ENCODE measurements around the gene KRT33A. TPM values are rescaled to one million over a fixed set of nuclear protein-coding genes. Genes with fewer than 3 reads are reported as not detected.

KRT33A gene
- total and polyA plus RNA-seq, 8 donors, result not detected

- H3K27me3 ChIP-seq, result peaks cover 0 to 5% of the 10 kb centered on the region in 2 donors
- DNase-seq (no peak), ATAC-seq (no peak)
- intact Hi-C loops (cut with DNase I), result no loop called here
- no peaks in the 10 kb centered on the region for H3K9me3 ChIP-seq
- no peaks in the 10 kb centered on the region for H3K4me1 ChIP-seq
- TF ChIP-seq, protein P1, sequence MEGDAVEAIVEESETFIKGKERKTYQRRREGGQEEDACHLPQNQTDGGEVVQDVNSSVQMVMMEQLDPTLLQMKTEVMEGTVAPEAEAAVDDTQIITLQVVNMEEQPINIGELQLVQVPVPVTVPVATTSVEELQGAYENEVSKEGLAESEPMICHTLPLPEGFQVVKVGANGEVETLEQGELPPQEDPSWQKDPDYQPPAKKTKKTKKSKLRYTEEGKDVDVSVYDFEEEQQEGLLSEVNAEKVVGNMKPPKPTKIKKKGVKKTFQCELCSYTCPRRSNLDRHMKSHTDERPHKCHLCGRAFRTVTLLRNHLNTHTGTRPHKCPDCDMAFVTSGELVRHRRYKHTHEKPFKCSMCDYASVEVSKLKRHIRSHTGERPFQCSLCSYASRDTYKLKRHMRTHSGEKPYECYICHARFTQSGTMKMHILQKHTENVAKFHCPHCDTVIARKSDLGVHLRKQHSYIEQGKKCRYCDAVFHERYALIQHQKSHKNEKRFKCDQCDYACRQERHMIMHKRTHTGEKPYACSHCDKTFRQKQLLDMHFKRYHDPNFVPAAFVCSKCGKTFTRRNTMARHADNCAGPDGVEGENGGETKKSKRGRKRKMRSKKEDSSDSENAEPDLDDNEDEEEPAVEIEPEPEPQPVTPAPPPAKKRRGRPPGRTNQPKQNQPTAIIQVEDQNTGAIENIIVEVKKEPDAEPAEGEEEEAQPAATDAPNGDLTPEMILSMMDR (IDR thresholded peaks at IDR 0.05), result no peak
- no peaks in the 10 kb centered on the region for H3K36me3 ChIP-seq
- H3K27ac ChIP-seq, result no peak overlapping the region
- no peak overlapping the region for H3K4me3 ChIP-seq
These were observed 26.9 kb upstream of the KRT33A start for GRCh38 chr17:41377546-41377945.

- no peaks in the 10 kb centered on the region for H3K4me1 ChIP-seq
- H3K9me3 ChIP-seq, result no peaks in the 10 kb centered on the region
- no peak for ATAC-seq
- DNase-seq, result no peak
- TF ChIP-seq, protein P1 (IDR thresholded peaks at IDR 0.05), result no peak
- H3K4me3 ChIP-seq, result no peak within 1 kb of the TSS
- no peaks in the 10 kb centered on the region for H3K36me3 ChIP-seq
- peaks cover 0 to 11% of the 10 kb centered on the region in 2 donors for H3K27me3 ChIP-seq
- intact Hi-C loops (cut with DNase I), result no loop called here
- H3K27ac ChIP-seq, result no peak within 1 kb of the TSS
These were observed 19.1 kb upstream of the KRT33A start, which contains the start of gene KRT33B for GRCh38 chr17:41369713-41370112. TSS of gene KRT33B (minus strand) at chr17:41369813. CDS start at chr17:41369750, 63 bp downstream.

DNA sequence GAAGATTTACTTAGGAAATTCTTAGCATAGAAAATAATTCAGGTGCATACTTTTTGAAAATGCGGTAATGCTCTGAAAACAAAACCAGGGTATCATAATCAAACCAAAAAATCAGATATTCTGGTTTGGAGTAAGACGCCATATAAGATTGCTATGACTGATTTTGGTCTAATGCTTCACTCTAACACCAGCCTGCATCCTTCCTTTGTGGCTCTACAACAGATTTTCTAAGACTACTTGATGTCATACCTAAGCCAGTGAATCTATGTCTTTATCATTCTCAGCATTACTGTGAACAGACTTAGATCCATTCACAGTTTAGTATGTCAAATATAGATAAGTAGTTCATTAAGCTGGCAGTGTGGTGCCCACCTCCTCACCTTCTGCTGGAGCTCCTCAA, 18.4 kb upstream of the KRT33A start:
- no peaks in the 10 kb centered on the region for H3K4me1 ChIP-seq
- no peak overlapping the region for H3K4me3 ChIP-seq
- no peaks in the 10 kb centered on the region for H3K36me3 ChIP-seq
- H3K27me3 ChIP-seq, result peaks cover 0 to 11% of the 10 kb centered on the region in 2 donors
- no peak for ATAC-seq
- TF ChIP-seq, protein P1 (IDR thresholded peaks at IDR 0.05), result no peak
- DNase-seq, result no peak
- H3K9me3 ChIP-seq, result no peaks in the 10 kb centered on the region
- no peak overlapping the region for H3K27ac ChIP-seq
- intact Hi-C loops (cut with DNase I), result no loop called here

GRCh38 chr17:41367426-41368075, 16.9 kb upstream of the KRT33A start:
- Histone ChIP-seq H3K9me3 (no peaks in the 10 kb centered on the region), H3K27me3 (peaks cover 0 to 11% of the 10 kb centered on the region in 2 donors), H3K27ac (no peak overlapping the region), H3K4me1 (no peaks in the 10 kb centered on the region), H3K36me3 (no peaks in the 10 kb centered on the region), H3K4me3 (no peak overlapping the region)
- no peak for DNase-seq
- TF ChIP-seq, protein P1 (IDR thresholded peaks at IDR 0.05), result no peak
- intact Hi-C loops (cut with DNase I), result no loop called here
- ATAC-seq, result peak; percentile 24

DNA sequence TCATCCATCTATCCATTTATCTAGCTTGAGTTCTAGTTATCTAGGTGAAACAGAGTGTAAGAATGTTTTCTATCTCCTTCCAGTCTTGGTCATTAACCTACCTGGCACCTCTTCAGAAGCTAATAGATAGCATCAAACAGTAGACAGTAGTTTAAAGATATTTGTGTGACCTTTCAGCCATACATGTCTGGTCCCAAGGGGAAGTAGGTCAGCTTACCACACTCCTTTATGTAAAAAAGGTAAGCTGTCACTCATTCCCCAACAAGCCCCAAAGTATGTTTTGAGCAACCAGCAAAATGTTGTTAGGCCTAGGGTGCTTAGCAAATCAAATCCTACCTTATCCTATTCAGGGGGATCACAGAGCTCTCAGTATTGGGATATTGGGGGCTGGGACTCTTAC, 15.4 kb upstream of the KRT33A start:
- H3K27ac ChIP-seq, result no peak overlapping the region
- H3K9me3 ChIP-seq, result no peaks in the 10 kb centered on the region
- H3K27me3 ChIP-seq, result peaks cover 0 to 10% of the 10 kb centered on the region in 2 donors
- intact Hi-C loops (cut with DNase I), result no loop called here
- H3K4me1 ChIP-seq, result no peaks in the 10 kb centered on the region
- TF ChIP-seq, protein P1 (IDR thresholded peaks at IDR 0.05), result no peak
- H3K4me3 ChIP-seq, result no peak overlapping the region
- no peak for ATAC-seq
- no peak for DNase-seq
- no peaks in the 10 kb centered on the region for H3K36me3 ChIP-seq

Measured in left lung (tissue), 10 donors.